ENCODE data around the gene RFLNA. TPM values are rescaled to one million over a fixed set of nuclear protein-coding genes. Genes with fewer than 3 reads are reported as not detected.
A peak's percentile ranks its signal among the peaks of the same experiment; 100 is the strongest.
"Not testable (repeated sequence)": the region's sequence is repeated elsewhere in the genome, so short reads cannot be mapped to it uniquely, and the experiment has no call there.

The RFLNA gene
- polyA plus RNA-seq, 1 donor, result 5.0 TPM

- no peak for DNase-seq
Observed at GRCh38 chr12:124318278-124319020, 23.6 kb downstream of the RFLNA start.

- no peak for DNase-seq
Observed at GRCh38 chr12:124319368-124320050, 24.6 kb downstream of the RFLNA start.

GRCh38 chr12:124321040-124321481 lies 26.2 kb downstream of the RFLNA start:
- no peak for DNase-seq

GRCh38 chr12:124321556-124322270 lies 26.8 kb downstream of the RFLNA start:
- DNase-seq, result no peak

GRCh38 chr12:124322271-124322998 lies 27.5 kb downstream of the RFLNA start:
- no peak for DNase-seq

- not testable (repeated sequence) for DNase-seq
Observed at GRCh38 chr12:124322999-124323328, 28.1 kb downstream of the RFLNA start.

GRCh38 chr12:124323771-124324530 lies 29.1 kb downstream of the RFLNA start:
- DNase-seq, result no peak

GRCh38 chr12:124324803-124325705 lies 30.2 kb downstream of the RFLNA start:
- no peak for DNase-seq

- DNase-seq, result no peak
Observed at GRCh38 chr12:124326104-124326503, 31.2 kb downstream of the RFLNA start.

GRCh38 chr12:124326871-124327270 lies 32.0 kb downstream of the RFLNA start:
- no peak for DNase-seq

- DNase-seq, result peak; percentile 36
Observed at GRCh38 chr12:124327362-124328043, 32.6 kb downstream of the RFLNA start.

GRCh38 chr12:124328116-124328515 lies 33.2 kb downstream of the RFLNA start:
- no peak for DNase-seq

- DNase-seq, result no peak
Observed at GRCh38 chr12:124328636-124329035, 33.7 kb downstream of the RFLNA start.

- no peak for DNase-seq
Observed at GRCh38 chr12:124332058-124332672, 37.3 kb downstream of the RFLNA start.

GRCh38 chr12:124332900-124333299 lies 38.0 kb downstream of the RFLNA start:
- no peak for DNase-seq

- DNase-seq, result no peak
Observed at GRCh38 chr12:124333724-124334123, 38.8 kb downstream of the RFLNA start.

- no peak for DNase-seq
Observed at GRCh38 chr12:124334266-124334665, 39.4 kb downstream of the RFLNA start.

GRCh38 chr12:124334976-124335375 lies 40.1 kb downstream of the RFLNA start:
- no peak for DNase-seq

- no peak for DNase-seq
Observed at GRCh38 chr12:124335426-124336183, 40.7 kb downstream of the RFLNA start.
